Testis (tissue), 2 donors: Measurements from ENCODE around the gene ELMO2.

Experiments
- CTCF ChIP-seq, 3 experiments: fragments of 450-650 bp in 2 of 3; fragments of 200-600 bp in 1 of 3; sonication (generic) in 1 of 3; IDR thresholded peaks; one replicate each; pipeline ENCODE4 v1.5.1; 2016 to 2019; ENCODE audit warnings: antibody characterized with exemption in 3 of 3, mild to moderate bottlenecking in 2 of 3, moderate library complexity in 1 of 3
- POLR2A ChIP-seq: fragments of 450-650 bp; IDR thresholded peaks from one replicate; pipeline ENCODE4 v1.6.1; 2017; ENCODE audit warnings: antibody characterized with exemption, mild to moderate bottlenecking, moderate library complexity

GRCh38 chr20:46363874-46364669 lies 42.3 kb downstream of the ELMO2 start:
- TF ChIP-seq CTCF (IDR thresholded peaks at IDR 0.05) (no peak), POLR2A (no peak)
